ENCODE results near the gene SERP2. TPM values are rescaled to one million over a fixed set of nuclear protein-coding genes. Genes with fewer than 3 reads are reported as not detected.

SERP2 gene
- total and polyA plus RNA-seq, 2 donors (not counting 1 experiment from before 2014, with no cell fraction given): 10.6 to 15.5 TPM

DNA sequence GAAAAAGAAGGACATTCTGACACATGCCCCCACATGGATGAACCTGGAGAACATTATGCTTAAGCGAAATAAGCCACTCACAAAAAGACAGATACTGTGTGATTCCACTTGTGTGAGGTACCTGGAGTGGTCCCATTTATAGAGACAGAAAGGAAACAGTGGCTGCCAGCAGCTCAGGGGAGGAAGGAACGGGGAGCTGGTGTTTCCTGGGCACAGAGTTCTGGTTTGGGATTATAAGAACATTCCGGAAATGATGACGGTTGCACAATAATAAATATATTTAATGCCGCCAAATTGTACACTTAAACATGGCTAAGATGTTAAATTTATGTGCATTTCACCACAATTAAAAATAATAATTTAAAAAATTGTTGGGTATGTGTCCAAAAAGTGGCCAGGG, 33.0 kb downstream of the SERP2 start:
- Histone ChIP-seq H3K79me2 (ENCODE audit: control insufficient read depth, insufficient read depth, low read length) (no peaks in the 10 kb centered on the region), H3K4me2 (ENCODE audit: extremely low read depth, insufficient read depth, low read length) (no peak overlapping the region), H3K27me3 (ENCODE audit: control insufficient read depth, insufficient read depth, low read length) (no peaks in the 10 kb centered on the region), H3K9me3 (ENCODE audit: control insufficient read depth, insufficient read depth, low read depth, low read length) (no peaks in the 10 kb centered on the region), H3K36me3 (ENCODE audit: control insufficient read depth, insufficient read depth, low read length) (no peaks in the 10 kb centered on the region), H4K20me1 (ENCODE audit: control insufficient read depth, extremely low read depth, insufficient read depth, low read length) (no peaks in the 10 kb centered on the region), H3K4me1 (ENCODE audit: control insufficient read depth, extremely low read depth, insufficient read depth, low read length) (no peaks in the 10 kb centered on the region), H3K9ac (ENCODE audit: insufficient read depth, low read length) (no peak overlapping the region), H3K27ac (ENCODE audit: insufficient read depth, low read length) (no peak overlapping the region), H3K4me3 (replicated peaks in 1 of 4; ENCODE audit: control extremely low read depth in 1 of 4, insufficient read depth in 1 of 4, low read depth in 3 of 4, low read length in 4 of 4) (no peak overlapping the region), H2AFZ (ENCODE audit: low read length) (no peak overlapping the region)
- TF ChIP-seq, protein P1, sequence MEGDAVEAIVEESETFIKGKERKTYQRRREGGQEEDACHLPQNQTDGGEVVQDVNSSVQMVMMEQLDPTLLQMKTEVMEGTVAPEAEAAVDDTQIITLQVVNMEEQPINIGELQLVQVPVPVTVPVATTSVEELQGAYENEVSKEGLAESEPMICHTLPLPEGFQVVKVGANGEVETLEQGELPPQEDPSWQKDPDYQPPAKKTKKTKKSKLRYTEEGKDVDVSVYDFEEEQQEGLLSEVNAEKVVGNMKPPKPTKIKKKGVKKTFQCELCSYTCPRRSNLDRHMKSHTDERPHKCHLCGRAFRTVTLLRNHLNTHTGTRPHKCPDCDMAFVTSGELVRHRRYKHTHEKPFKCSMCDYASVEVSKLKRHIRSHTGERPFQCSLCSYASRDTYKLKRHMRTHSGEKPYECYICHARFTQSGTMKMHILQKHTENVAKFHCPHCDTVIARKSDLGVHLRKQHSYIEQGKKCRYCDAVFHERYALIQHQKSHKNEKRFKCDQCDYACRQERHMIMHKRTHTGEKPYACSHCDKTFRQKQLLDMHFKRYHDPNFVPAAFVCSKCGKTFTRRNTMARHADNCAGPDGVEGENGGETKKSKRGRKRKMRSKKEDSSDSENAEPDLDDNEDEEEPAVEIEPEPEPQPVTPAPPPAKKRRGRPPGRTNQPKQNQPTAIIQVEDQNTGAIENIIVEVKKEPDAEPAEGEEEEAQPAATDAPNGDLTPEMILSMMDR (conservative IDR thresholded peaks at IDR 0.05 in 1 of 2, IDR thresholded peaks at IDR 0.05 in 1 of 2; ENCODE audit: low read depth in 1 of 2, low read length in 2 of 2): no peak
- no peak for TF ChIP-seq EZH2 (IDR thresholded peaks at IDR 0.05; ENCODE audit: low read length, missing control alignments)
- no peak for DNase-seq (ENCODE audit: low read depth in 2 of 2)

DNA sequence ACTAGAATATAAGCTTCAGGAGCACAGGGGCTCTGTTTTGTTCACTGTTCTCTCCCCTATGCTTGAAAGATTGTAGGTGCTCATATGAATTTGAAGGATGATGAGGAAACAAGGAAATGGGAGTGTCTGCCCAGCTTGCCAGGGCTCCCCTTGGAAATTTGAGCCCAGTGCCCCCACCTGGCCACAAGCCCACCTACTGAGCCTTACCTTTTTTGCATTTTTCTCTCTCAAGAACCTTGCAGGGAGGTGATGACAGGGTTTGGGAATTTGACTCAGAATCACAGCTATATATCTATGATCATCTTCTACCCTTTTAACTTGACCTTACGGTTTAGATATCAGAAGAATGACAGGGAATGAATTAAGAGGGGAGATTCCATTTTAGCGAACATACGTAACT, 33.8 kb downstream of the SERP2 start:
- no peak for TF ChIP-seq EZH2 (IDR thresholded peaks at IDR 0.05; ENCODE audit: low read length, missing control alignments)
- TF ChIP-seq, protein P1 (conservative IDR thresholded peaks at IDR 0.05 in 1 of 2, IDR thresholded peaks at IDR 0.05 in 1 of 2; ENCODE audit: low read depth in 1 of 2, low read length in 2 of 2): no peak
- DNase-seq (ENCODE audit: low read depth in 2 of 2): no peak
- no peak overlapping the region for H3K9ac ChIP-seq (ENCODE audit: insufficient read depth, low read length)

DNA sequence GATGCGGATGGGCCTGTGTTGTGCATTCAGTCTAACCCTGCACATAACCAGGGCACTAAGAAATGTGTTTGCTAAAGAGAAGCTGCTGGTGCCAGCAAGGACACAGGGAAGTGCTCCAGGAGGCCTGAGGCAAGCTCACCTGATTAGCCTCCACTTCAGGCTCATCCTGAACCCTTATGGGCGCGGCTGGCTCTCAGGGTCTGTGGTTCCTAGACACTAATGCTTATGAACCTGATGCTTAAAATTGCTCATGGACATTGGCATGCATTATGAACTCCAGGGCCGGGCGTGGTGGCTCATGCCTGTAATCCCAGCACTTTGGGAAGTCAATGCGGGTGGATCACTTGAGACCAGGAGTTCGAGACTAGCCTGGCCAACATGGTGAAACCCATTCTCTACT, 34.3 kb downstream of the SERP2 start:
- Histone ChIP-seq H3K79me2 (ENCODE audit: control insufficient read depth, insufficient read depth, low read length) (no peaks in the 10 kb centered on the region), H3K4me2 (ENCODE audit: extremely low read depth, insufficient read depth, low read length) (no peak overlapping the region), H3K4me3 (replicated peaks in 1 of 4; ENCODE audit: control extremely low read depth in 1 of 4, insufficient read depth in 1 of 4, low read depth in 3 of 4, low read length in 4 of 4) (no peak overlapping the region), H3K36me3 (ENCODE audit: control insufficient read depth, insufficient read depth, low read length) (no peaks in the 10 kb centered on the region), H3K9me3 (ENCODE audit: control insufficient read depth, insufficient read depth, low read depth, low read length) (no peaks in the 10 kb centered on the region), H3K9ac (ENCODE audit: insufficient read depth, low read length) (no peak overlapping the region), H2AFZ (ENCODE audit: low read length) (no peak overlapping the region), H3K27ac (ENCODE audit: insufficient read depth, low read length) (no peak overlapping the region), H3K4me1 (ENCODE audit: control insufficient read depth, extremely low read depth, insufficient read depth, low read length) (no peaks in the 10 kb centered on the region), H3K27me3 (ENCODE audit: control insufficient read depth, insufficient read depth, low read length) (no peaks in the 10 kb centered on the region), H4K20me1 (ENCODE audit: control insufficient read depth, extremely low read depth, insufficient read depth, low read length) (no peaks in the 10 kb centered on the region)
- DNase-seq (ENCODE audit: low read depth in 2 of 2): no peak
- no peak for TF ChIP-seq EZH2 (IDR thresholded peaks at IDR 0.05; ENCODE audit: low read length, missing control alignments)
- TF ChIP-seq, protein P1 (conservative IDR thresholded peaks at IDR 0.05 in 1 of 2, IDR thresholded peaks at IDR 0.05 in 1 of 2; ENCODE audit: low read depth in 1 of 2, low read length in 2 of 2): no peak

More for the DNA sequence above, 33.8 kb downstream of the SERP2 start:
- H2AFZ ChIP-seq (ENCODE audit: low read length): no peak overlapping the region
- no peak overlapping the region for H3K4me2 ChIP-seq (ENCODE audit: extremely low read depth, insufficient read depth, low read length)
- H3K79me2 ChIP-seq (ENCODE audit: control insufficient read depth, insufficient read depth, low read length): no peaks in the 10 kb centered on the region
- no peaks in the 10 kb centered on the region for H4K20me1 ChIP-seq (ENCODE audit: control insufficient read depth, extremely low read depth, insufficient read depth, low read length)
- H3K36me3 ChIP-seq (ENCODE audit: control insufficient read depth, insufficient read depth, low read length): no peaks in the 10 kb centered on the region
- H3K4me1 ChIP-seq (ENCODE audit: control insufficient read depth, extremely low read depth, insufficient read depth, low read length): no peaks in the 10 kb centered on the region
- H3K27me3 ChIP-seq (ENCODE audit: control insufficient read depth, insufficient read depth, low read length): no peaks in the 10 kb centered on the region
- H3K9me3 ChIP-seq (ENCODE audit: control insufficient read depth, insufficient read depth, low read depth, low read length): no peaks in the 10 kb centered on the region
- H3K4me3 ChIP-seq (replicated peaks in 1 of 4; ENCODE audit: control extremely low read depth in 1 of 4, insufficient read depth in 1 of 4, low read depth in 3 of 4, low read length in 4 of 4): no peak overlapping the region
- no peak overlapping the region for H3K27ac ChIP-seq (ENCODE audit: insufficient read depth, low read length)

Data from fibroblast of lung (primary cell).